ENCODE data around the gene SAMD8. TPM values are rescaled to one million over a fixed set of nuclear protein-coding genes. Genes with fewer than 3 reads are reported as not detected.

SAMD8 gene
- 31.7 and 35.7 TPM in 2 replicates for total RNA-seq
- 18.5 TPM for total RNA-seq (2013)
- 15.9 and 26.3 TPM in 2 replicates for polyA plus RNA-seq
- 17.3 and 30.4 TPM in 2 replicates for polyA minus RNA-seq

GRCh38 chr10:75111365-75111906 is at the start of gene SAMD8:
Gene SAMD8 (plus strand): TSS chr10:75111656. CDS start chr10:75150529, 38,873 bp downstream.
- peaks cover 54% of the 10 kb centered on the region for H3K79me2 ChIP-seq (ENCODE audit: control insufficient read depth, insufficient read depth, low read length)
- no peaks in the 10 kb centered on the region for H3K9me3 ChIP-seq (ENCODE audit: control extremely low read depth in 1 of 3, control insufficient read depth in 2 of 3, insufficient read depth in 1 of 3, low read length in 2 of 3)
- H3K9ac ChIP-seq (ENCODE audit: low read length), result peak within 1 kb of the TSS; percentile 100
- Mint-ChIP-seq H3K4me1 (peaks cover 44% of the 10 kb centered on the region), H3K4me3 (peak within 1 kb of the TSS; percentile 89), H3K27me3 (no peaks in the 10 kb centered on the region), H3K27ac (peak within 1 kb of the TSS; percentile 90), H3K9me3 (ENCODE audit: insufficient read depth) (no peaks in the 10 kb centered on the region)
- ATAC-seq (ENCODE audit: low read depth) (peak; percentile 84), DNase-seq (peak; percentile 98)
- POLR2A ChIA-PET, result interaction anchor here (0.6 to 1.4 kb wide), 6 partner anchors 13 to 291 kb away, joined by 3 to 8 read pairs (median 4); partner anchors contain the start of genes COMTD1 and VDAC2
- peak; percentile 34 for TF ChIP-seq CTCF (IDR thresholded peaks at IDR 0.05)
- no peak for TF ChIP-seq EZH2 (IDR thresholded peaks at IDR 0.05; ENCODE audit: borderline replicate concordance, insufficient read depth, low read depth, low read length, poor library complexity, severe bottlenecking)
- H3K36me3 ChIP-seq (replicated peaks in 1 of 2; ENCODE audit: control extremely low read depth in 1 of 2, control insufficient read depth in 1 of 2, extremely low read depth in 1 of 2, insufficient read depth in 2 of 2, low read length in 1 of 2), result peaks cover 0 to 4% of the 10 kb centered on the region in 2 experiments
- H3K27me3 ChIP-seq (replicated peaks in 1 of 4; ENCODE audit: control extremely low read depth in 1 of 4, control insufficient read depth in 3 of 4, insufficient read depth in 4 of 4, low read length in 3 of 4), result no peaks in the 10 kb centered on the region
- intact Hi-C loops (cut with micrococcal nuclease), result loop anchor here (1.0 to 5.0 kb wide), 6 partner anchors 119 to 1859 kb away; partner anchors contain the start of genes ADK, AP3M1 and MRPS16
- peak within 1 kb of the TSS; percentile 93 for H3K4me2 ChIP-seq (replicated peaks; ENCODE audit: low read depth, low read length, poor library complexity, severe bottlenecking)
- H3K27ac ChIP-seq (ENCODE audit: low read length in 2 of 2), result peak within 1 kb of the TSS; percentile 98
- WGBS (ENCODE audit: insufficient coverage), result under 1% methylated on average over 61 of the region's 61 CpGs
- peak within 1 kb of the TSS; percentile 73 to 100 (median 91) for H3K4me3 ChIP-seq (ENCODE audit: control extremely low read depth in 1 of 5, extremely low read depth in 1 of 5, insufficient read depth in 1 of 5, low read depth in 2 of 5, low read length in 4 of 5)
- CTCF ChIA-PET, result interaction anchor here (1.0 to 1.9 kb wide), 5 partner anchors 13 to 692 kb away, joined by 3 to 7 read pairs (median 3); partner anchors contain the start of genes COMTD1 and VDAC2
- peaks cover 18 to 24% of the 10 kb centered on the region in 2 donors for H3K4me1 ChIP-seq (ENCODE audit: control insufficient read depth in 2 of 2, insufficient read depth in 2 of 2, low read length in 2 of 2)
- H2AFZ ChIP-seq (ENCODE audit: insufficient read depth, low read depth, low read length, poor library complexity, severe bottlenecking), result peak within 1 kb of the TSS; percentile 66
- H4K20me1 ChIP-seq (ENCODE audit: control insufficient read depth, insufficient read depth, low read length, poor library complexity, severe bottlenecking), result peaks cover 12% of the 10 kb centered on the region

Measured in B cell (primary cell).